Spleen (tissue), 7 donors: Measurements from ENCODE around the gene QRSL1.

Experiments used
- CTCF ChIP-seq, 11 experiments: fragments of 200-600 bp in 7 of 11; fragments of 450-650 bp in 4 of 11; sonication (generic) in 4 of 11; IDR thresholded peaks in 8 of 11; conservative IDR thresholded peaks in 3 of 11; 1 replicate in 7 of 11; 2 replicates in 4 of 11; pipeline versions ENCODE4 v1.4.0 to v1.8.0; 2016 to 2021; ENCODE audit warnings: antibody characterized with exemption in 11 of 11, inconsistent platforms in 4 of 11, mild to moderate bottlenecking in 1 of 11
- POLR2A ChIP-seq, 3 donors: fragments of 450-650 bp; IDR thresholded peaks; one replicate each; pipeline ENCODE4 v1.5.1; 2017; ENCODE audit warnings: antibody characterized with exemption in 3 of 3, mild to moderate bottlenecking in 1 of 3
- POLR2AphosphoS5 ChIP-seq, 3 donors: sonication (generic); formaldehyde crosslinking; IDR thresholded peaks; one replicate each; pipeline ENCODE4 v1.5.1; 2017; ENCODE audit warnings: antibody characterized with exemption in 3 of 3
- donor health status: DM: no; HTN: no; CAD: no; lungs with moderate emphysema.
- donor health status: DM: no; HTN: no; CAD: no.
- donor health status: DM: no; HTN: no; CAD: no.

GRCh38 chr6:106692112-106692818 is 62.9 kb downstream of the QRSL1 start:
- TF ChIP-seq CTCF (IDR thresholded peaks at IDR 0.05 in 8 of 11, conservative IDR thresholded peaks at IDR 0.05 in 3 of 11) (no peak), POLR2A (IDR thresholded peaks at IDR 0.05) (no peak), POLR2AphosphoS5 (IDR thresholded peaks at IDR 0.05) (no peak)
